RPMI7951 (cell line): ENCODE measurements around the gene SLC44A4. TPM values are rescaled to one million over a fixed set of nuclear protein-coding genes. Genes with fewer than 3 reads are reported as not detected.
"Not testable (repeated sequence)": the region's sequence is repeated elsewhere in the genome, so short reads cannot be mapped to it uniquely, and the experiment has no call there.

Experiments
- DNase-seq: peaks from one replicate; pipeline ENCODE4 v3.0.0-alpha.2; 2012; ENCODE audit warnings: low read depth
- total RNA-seq: library from RNA; depleted of rRNA; stranded (reverse); fragments of >200 nt; shearing (Covaris generic); gene quantifications from 2 replicates; pipeline ENCODE4 v1.2.3, GENCODE V29; 2014

SLC44A4 gene
- total RNA-seq, 1 experiment from 2014 or later = not detected

DNA sequence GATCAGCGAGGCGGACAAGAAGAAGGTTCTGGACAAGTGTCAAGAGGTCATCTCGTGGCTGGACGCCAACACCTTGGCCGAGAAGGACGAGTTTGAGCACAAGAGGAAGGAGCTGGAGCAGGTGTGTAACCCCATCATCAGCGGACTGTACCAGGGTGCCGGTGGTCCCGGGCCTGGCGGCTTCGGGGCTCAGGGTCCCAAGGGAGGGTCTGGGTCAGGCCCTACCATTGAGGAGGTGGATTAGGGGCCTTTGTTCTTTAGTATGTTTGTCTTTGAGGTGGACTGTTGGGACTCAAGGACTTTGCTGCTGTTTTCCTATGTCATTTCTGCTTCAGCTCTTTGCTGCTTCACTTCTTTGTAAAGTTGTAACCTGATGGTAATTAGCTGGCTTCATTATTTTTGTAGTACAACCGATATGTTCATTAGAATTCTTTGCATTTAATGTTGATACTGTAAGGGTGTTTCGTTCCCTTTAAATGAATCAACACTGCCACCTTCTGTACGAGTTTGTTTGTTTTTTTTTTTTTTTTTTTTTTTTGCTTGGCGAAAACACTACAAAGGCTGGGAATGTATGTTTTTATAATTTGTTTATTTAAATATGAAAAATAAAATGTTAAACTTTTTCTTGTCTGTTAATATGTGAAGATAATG, 49.0 kb downstream of the SLC44A4 start:
- DNase-seq = peak; percentile 61

- DNase-seq = peak; percentile 100
Measured at GRCh38 chr6:31827286-31828079, 51.3 kb downstream of the SLC44A4 start, which contains the start of gene HSPA1B. Gene HSPA1B, plus strand, starts transcription at chr6:31827738. Its CDS starts 213 bp downstream, at chr6:31827951.

DNA sequence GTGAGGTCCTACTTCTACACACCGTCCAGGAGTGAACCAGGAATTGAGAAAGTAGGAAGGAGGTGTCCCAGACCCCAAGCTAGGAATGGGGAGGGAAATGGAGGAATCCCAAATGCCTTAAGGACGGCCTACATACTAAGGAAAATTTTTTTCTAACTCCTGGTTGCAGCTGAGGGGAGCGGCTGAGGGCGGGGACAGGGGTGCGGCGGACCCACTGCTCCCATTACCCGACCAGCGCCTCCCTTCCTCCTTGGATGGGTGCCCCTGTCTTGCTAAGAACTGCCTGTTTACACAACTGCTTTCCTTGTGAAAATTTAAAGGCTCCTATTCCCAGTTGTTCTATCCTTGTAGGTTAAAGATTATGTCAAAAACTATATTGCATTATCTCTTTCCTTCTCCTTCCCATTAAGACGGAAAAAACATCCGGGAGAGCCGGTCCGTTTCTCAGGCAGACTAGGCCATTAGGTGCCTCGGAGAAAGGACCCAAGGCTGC, 52.0 kb downstream of the SLC44A4 start:
- DNase-seq = peak; percentile 90

DNA sequence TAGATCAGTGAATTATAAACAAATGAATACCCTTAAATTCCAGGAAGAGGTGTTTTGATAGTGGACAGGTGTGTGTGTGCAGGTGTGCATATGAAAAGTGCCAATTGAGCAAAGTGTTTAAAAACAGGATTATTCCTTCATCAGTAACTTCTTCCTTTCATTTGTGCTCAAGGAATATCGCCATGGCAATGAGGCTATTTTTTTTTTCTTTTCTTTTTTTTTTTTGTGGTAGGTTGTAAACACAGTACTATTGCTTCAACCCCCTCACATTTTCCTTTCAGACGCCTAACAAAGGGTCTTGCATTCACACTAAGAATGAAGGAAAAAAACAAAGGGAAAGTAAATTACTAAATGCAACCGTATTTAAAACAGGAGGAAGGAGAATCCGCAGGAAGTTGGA, 53.2 kb downstream of the SLC44A4 start:
- DNase-seq = no peak

GRCh38 chr6:31823592-31824196, 55.1 kb downstream of the SLC44A4 start:
- not testable (repeated sequence) for DNase-seq

DNA sequence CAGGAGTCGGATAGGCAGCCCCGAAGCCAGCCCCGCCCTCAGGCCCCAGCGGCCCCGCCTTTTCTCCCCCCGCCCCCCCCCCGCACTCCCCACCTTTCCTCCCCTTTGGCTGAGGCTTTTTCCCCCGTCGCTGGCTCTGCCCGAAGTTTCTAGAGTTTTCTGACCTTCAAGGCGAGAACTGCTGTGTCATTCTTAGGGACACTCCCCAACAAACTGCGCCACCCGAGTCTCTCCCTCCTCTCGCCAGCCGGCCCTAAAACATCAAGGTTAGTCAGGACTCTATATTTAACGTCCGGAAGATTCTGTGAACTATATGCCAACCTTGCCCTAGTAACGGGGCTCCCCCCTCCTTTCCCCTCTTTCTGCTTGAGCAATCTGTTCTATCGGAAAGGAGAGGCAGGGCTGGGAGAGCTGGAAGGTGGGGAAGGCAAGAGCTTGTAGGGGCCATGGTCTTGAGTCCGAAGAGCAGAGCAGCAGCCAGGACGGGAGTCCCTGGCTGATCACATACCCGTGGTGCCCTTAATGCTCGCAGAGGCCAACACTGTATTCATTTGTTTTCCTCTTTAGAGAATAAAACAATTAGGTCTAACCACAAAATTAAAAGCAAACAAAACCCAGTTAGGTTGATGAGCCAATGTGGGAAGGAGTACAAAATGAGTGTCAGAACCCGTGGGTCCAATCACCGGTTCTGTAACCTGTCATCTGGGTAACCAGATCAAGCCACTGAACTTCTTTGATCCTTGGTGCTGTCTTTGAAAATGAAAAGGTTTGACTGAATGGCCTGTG, 56.6 kb downstream of the SLC44A4 start:
- DNase-seq = peak; percentile 93

- DNase-seq = peak; percentile 72
Measured at GRCh38 chr6:31821301-31822035, 57.3 kb downstream of the SLC44A4 start.

DNA sequence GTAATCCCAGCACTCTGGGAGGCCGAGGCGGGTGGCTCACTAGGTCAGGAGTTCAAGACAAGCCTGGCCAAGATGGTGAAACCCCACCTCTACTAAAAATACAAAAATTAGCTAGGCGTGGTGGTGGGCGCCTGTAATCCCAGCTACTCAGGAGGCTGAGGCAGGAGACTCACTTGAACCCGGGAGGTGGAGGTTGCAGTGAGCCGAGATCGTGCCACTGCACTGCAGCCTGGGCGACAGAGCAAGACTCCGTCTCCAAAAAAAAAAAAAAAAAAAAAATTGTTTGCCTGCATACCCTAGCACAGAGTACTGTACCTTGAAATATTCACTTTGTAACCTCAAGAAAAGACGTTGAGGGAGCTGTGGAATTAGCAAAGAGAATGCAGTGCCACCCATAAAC, 58.4 kb downstream of the SLC44A4 start:
- DNase-seq = not testable (repeated sequence)

DNA sequence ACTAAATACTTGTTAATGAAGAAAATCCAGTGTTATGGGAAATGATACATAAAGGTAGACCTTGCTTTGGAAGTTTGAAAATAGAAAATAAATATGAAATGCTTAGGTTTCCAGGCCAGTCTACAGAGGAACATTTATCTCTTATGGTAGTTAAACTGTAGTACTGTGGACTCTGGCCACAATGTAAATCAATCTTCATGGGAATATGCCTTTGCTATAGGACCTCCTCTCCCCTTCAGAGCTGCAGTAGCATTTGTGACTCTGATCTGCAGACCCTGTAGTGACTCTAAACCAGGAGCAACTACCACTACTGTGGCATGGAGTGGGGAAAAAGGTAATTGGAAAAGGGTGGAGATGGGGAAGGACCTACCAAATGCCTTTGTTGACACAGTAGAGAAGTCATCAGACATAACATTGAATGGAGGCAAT, 58.9 kb downstream of the SLC44A4 start:
- DNase-seq = no peak

- peak; percentile 38 for DNase-seq
Measured at GRCh38 chr6:31817929-31818511, 60.8 kb downstream of the SLC44A4 start.

DNA sequence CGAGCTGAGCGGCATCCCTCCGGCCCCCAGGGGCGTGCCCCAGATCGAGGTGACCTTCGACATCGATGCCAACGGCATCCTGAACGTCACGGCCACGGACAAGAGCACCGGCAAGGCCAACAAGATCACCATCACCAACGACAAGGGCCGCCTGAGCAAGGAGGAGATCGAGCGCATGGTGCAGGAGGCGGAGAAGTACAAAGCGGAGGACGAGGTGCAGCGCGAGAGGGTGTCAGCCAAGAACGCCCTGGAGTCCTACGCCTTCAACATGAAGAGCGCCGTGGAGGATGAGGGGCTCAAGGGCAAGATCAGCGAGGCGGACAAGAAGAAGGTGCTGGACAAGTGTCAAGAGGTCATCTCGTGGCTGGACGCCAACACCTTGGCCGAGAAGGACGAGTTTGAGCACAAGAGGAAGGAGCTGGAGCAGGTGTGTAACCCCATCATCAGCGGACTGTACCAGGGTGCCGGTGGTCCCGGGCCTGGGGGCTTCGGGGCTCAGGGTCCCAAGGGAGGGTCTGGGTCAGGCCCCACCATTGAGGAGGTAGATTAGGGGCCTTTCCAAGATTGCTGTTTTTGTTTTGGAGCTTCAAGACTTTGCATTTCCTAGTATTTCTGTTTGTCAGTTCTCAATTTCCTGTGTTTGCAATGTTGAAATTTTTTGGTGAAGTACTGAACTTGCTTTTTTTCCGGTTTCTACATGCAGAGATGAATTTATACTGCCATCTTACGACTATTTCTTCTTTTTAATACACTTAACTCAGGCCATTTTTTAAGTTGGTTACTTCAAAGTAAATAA, 61.5 kb downstream of the SLC44A4 start:
- DNase-seq = peak; percentile 25

DNA sequence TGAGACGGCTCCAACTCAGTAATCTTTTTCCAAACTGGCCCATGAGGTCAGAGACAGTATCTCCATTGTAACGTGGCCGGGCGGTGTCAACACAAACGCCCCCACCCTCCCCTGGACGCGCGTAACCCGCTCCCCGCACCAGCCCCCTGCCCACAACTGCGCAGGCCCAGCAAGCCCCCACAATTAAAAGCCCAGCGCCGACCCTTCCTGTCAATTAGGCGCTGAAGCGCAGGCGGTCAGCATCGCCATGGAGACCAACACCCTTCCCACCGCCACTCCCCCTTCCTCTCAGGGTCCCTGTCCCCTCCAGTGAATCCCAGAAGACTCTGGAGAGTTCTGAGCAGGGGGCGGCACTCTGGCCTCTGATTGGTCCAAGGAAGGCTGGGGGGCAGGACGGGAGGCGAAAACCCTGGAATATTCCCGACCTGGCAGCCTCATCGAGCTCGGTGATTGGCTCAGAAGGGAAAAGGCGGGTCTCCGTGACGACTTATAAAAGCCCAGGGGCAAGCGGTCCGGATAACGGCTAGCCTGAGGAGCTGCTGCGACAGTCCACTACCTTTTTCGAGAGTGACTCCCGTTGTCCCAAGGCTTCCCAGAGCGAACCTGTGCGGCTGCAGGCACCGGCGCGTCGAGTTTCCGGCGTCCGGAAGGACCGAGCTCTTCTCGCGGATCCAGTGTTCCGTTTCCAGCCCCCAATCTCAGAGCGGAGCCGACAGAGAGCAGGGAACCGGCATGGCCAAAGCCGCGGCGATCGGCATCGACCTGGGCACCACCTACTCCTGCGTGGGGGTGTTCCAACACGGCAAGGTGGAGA, 63.6 kb downstream of the SLC44A4 start, which contains the start of the genes HSPA1A and HSPA1L:
Gene HSPA1A (plus strand): TSS at position 519 of the 814 bp plus-strand sequence. CDS start 214 bp downstream, at position 733.
Gene HSPA1L (minus strand): TSS at position 259 of the 814 bp plus-strand sequence. CDS start 3,311 bp downstream, outside the sequence.
- peak; percentile 97 for DNase-seq

DNA sequence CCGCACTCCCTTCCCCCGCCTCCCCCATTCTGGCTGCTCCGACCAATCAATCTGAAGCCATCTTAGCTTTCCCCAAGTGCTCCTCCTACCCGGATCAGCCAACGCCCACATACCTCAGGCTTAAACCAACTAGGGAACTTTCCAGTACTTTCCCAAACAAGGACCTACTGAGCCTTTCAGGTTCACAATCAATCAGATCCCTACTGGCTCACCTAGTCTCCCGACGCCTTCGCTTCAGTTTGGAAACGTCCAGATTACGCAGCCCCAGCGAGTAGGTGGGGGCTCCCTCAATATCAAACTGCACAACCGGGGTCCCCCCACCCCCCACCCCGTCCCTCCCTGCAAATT, 64.1 kb downstream of the SLC44A4 start:
- peak; percentile 98 for DNase-seq

- no peak for DNase-seq
Measured at GRCh38 chr6:31813465-31813849, 65.3 kb downstream of the SLC44A4 start.
